ENCODE results near the gene IFIH1. TPM values are rescaled to one million over a fixed set of nuclear protein-coding genes. Genes with fewer than 3 reads are reported as not detected.
A peak's percentile ranks its signal among the peaks of the same experiment; 100 is the strongest.

IFIH1 gene
- total RNA-seq, 1 donor from 2014 or later: 11.8 TPM

DNA sequence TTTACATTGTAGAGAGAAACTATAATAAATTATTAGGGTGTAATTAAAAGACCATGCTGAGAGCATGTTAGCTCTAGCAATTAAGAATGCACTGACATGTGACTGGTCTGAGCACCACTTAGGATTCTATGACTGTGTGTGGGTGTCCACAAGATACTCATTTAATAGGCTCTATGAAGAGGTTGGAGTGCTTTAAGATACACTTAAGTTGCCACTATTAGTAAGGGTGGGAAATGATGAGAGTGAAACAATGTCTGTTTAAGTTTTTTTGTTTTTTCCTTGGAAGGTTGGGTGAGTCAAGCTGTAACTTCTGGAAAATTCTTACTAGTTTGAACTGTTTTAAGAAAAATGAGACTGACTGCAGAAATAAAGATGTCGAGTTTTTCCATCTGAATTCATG is 73.4 kb downstream of the IFIH1 start:
- DNase-seq (ENCODE audit: low spot score in 2 of 2): no peak
- no peaks in the 10 kb centered on the region for H3K27me3 ChIP-seq
- intact Hi-C loops (cut with DNase I): loop anchor here (2.0 kb wide), 1 partner anchor 16 kb away; no protein-coding TSS in a partner anchor
- H3K36me3 ChIP-seq: no peaks in the 10 kb centered on the region
- no peak overlapping the region for H3K4me3 ChIP-seq
- H3K4me1 ChIP-seq: peaks cover 3 to 22% of the 10 kb centered on the region in 2 donors
- TF ChIP-seq, protein P1, sequence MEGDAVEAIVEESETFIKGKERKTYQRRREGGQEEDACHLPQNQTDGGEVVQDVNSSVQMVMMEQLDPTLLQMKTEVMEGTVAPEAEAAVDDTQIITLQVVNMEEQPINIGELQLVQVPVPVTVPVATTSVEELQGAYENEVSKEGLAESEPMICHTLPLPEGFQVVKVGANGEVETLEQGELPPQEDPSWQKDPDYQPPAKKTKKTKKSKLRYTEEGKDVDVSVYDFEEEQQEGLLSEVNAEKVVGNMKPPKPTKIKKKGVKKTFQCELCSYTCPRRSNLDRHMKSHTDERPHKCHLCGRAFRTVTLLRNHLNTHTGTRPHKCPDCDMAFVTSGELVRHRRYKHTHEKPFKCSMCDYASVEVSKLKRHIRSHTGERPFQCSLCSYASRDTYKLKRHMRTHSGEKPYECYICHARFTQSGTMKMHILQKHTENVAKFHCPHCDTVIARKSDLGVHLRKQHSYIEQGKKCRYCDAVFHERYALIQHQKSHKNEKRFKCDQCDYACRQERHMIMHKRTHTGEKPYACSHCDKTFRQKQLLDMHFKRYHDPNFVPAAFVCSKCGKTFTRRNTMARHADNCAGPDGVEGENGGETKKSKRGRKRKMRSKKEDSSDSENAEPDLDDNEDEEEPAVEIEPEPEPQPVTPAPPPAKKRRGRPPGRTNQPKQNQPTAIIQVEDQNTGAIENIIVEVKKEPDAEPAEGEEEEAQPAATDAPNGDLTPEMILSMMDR (IDR thresholded peaks at IDR 0.05): no peak
- no peaks in the 10 kb centered on the region for H3K9me3 ChIP-seq
- peak overlapping the region; percentile 74 to 75 for H3K27ac ChIP-seq

DNA sequence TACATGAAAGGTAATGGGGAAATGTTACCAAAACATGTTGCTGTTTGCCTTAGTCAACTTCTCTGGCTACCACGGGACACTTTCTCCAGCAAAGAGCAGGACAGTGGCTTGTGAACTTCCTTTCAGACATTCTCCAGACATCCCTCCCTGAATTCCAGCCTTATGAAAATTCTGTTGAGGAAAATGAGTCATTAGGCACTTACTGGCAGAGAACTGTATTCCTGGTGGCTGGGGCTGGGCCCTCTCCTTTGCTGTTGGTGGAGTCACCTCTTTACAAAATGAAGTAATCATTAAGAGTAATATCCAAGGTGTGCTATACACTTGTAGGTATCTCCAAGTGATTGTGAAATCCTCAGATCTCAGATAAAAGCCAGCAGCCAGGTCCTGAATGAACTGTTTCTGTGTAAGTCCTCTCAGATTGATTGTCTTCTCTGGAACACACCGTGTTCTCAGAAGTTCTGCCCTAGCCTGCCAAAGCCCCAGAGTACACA is 73.9 kb downstream of the IFIH1 start:
- H3K4me1 ChIP-seq: peaks cover 3 to 22% of the 10 kb centered on the region in 2 donors
- peak in 1 of 2 donors; percentile 80 for DNase-seq (ENCODE audit: low spot score in 2 of 2)
- intact Hi-C loops (cut with DNase I): loop anchor here (2.0 kb wide), 1 partner anchor 16 kb away; no protein-coding TSS in a partner anchor
- TF ChIP-seq, protein P1 (IDR thresholded peaks at IDR 0.05): no peak
- no peaks in the 10 kb centered on the region for H3K9me3 ChIP-seq
- no peaks in the 10 kb centered on the region for H3K36me3 ChIP-seq
- peak overlapping the region in 1 of 2 donors; percentile 56 for H3K4me3 ChIP-seq
- no peaks in the 10 kb centered on the region for H3K27me3 ChIP-seq
- H3K27ac ChIP-seq: peak overlapping the region; percentile 74 to 75

DNA sequence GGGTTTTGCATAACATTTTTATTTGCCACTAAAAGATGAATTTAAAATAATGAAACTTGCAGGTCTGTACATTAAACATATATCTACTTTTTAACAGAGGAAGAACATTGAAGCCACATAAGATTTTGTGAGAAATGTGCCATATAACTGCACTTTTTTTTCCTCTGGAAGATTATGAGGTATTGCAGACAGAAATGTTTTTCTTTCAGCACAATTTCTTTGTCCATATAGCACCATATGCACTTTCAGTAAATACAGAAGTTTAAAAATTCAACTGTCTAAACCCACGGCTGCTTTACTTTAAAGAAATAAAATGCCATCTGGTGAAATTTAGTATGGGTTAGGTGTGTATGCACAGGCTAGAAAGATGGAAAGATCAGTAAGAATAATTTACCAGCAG is 74.8 kb downstream of the IFIH1 start:
- Histone ChIP-seq H3K27ac (peak overlapping the region; percentile 74 to 75), H3K27me3 (no peaks in the 10 kb centered on the region), H3K4me1 (peaks cover 3 to 22% of the 10 kb centered on the region in 2 donors), H3K4me3 (peak overlapping the region in 1 of 2 donors; percentile 56), H3K9me3 (no peaks in the 10 kb centered on the region), H3K36me3 (no peaks in the 10 kb centered on the region)
- no peak for DNase-seq (ENCODE audit: low spot score in 2 of 2)
- intact Hi-C loops (cut with DNase I): loop anchor here (2.0 kb wide), 1 partner anchor 17 kb away; no protein-coding TSS in a partner anchor
- TF ChIP-seq, protein P1 (IDR thresholded peaks at IDR 0.05): no peak

DNA sequence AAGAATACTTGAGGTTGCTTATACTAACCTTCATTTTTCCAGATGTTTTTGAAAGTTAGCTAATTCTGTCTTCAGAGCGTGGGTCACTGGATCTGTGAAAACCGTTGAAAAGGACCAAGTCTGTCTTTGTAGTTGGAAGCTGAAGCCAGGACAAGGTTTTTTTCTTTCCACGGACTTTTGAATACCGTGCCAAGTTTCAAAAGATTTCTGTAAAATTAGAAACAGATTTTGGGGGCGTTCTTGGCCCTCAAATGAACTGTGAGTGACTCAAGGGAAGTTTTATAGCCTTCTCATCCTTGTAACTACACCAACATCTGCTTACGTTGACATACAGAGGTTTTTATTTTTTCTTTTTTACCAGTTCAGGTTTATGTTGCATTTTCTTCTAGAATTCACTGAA is 75.2 kb downstream of the IFIH1 start, which contains the start of gene FAP:
Gene FAP, minus strand, starts transcription at position 152 of the 400 bp plus-strand sequence. Its CDS starts 118 bp downstream, at position 34.
- Histone ChIP-seq H3K4me1 (peaks cover 3 to 22% of the 10 kb centered on the region in 2 donors), H3K4me3 (peak within 1 kb of the TSS; percentile 27 to 56), H3K9me3 (no peaks in the 10 kb centered on the region), H3K27me3 (no peaks in the 10 kb centered on the region), H3K36me3 (no peaks in the 10 kb centered on the region), H3K27ac (peak within 1 kb of the TSS; percentile 74 to 75)
- DNase-seq (ENCODE audit: low spot score in 2 of 2): no peak
- intact Hi-C loops (cut with DNase I): no loop called here
- TF ChIP-seq, protein P1 (IDR thresholded peaks at IDR 0.05): no peak

DNA sequence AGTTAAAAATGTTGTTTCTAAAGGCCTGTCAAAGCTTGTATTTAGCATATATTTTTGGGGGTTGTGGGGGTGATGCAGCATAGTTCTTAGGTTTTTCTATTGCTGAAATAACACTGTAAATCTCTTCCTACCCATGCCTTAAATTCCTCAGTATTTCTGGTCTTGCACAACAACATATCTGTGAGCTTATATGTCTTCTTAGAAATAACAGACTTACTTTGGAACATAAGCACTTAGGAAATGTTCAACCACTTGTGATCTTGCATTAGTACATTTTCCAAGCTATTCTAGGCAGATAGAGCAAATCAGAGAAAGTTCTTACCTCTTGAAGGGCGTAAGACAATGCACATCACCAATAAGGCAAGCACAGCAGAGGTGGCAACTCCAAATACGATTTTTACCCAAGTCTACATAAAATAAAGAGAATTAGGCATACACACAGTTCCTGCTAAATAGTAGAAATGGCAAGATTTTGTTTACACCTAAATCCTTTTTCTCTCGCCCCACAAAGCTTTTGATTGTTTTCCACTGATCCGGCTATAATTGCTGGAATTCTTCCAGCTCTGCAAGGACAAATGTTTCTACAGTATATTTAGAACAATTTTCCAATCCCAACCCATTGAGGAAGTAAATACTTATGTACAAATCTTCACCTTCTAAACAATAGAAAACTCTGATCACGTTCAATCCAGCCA is 75.8 kb downstream of the IFIH1 start:
- Histone ChIP-seq H3K27me3 (no peaks in the 10 kb centered on the region), H3K4me1 (peaks cover 3 to 22% of the 10 kb centered on the region in 2 donors), H3K27ac (peak overlapping the region; percentile 54 to 75), H3K9me3 (no peaks in the 10 kb centered on the region), H3K4me3 (peak overlapping the region; percentile 27 to 56), H3K36me3 (no peaks in the 10 kb centered on the region)
- intact Hi-C loops (cut with DNase I): no loop called here
- no peak for DNase-seq (ENCODE audit: low spot score in 2 of 2)
- TF ChIP-seq, protein P1 (IDR thresholded peaks at IDR 0.05): no peak

Data from ascending aorta (tissue), 2 donors.